GM12801 (cell line): ENCODE measurements around the gene SETSIP.

Source experiments
- TF ChIP-seq, protein P1 (sequence below): IDR thresholded peaks from one replicate; pipeline ENCODE4 v1.5.1; 2011; ENCODE audit warnings: control low read depth; ENCODE audit not compliant: insufficient read length; ENCODE audit errors: extremely low read depth

The SETSIP gene

GRCh38 chr1:92095874-92096273 is 20.7 kb upstream of the SETSIP start:
- TF ChIP-seq, protein P1, sequence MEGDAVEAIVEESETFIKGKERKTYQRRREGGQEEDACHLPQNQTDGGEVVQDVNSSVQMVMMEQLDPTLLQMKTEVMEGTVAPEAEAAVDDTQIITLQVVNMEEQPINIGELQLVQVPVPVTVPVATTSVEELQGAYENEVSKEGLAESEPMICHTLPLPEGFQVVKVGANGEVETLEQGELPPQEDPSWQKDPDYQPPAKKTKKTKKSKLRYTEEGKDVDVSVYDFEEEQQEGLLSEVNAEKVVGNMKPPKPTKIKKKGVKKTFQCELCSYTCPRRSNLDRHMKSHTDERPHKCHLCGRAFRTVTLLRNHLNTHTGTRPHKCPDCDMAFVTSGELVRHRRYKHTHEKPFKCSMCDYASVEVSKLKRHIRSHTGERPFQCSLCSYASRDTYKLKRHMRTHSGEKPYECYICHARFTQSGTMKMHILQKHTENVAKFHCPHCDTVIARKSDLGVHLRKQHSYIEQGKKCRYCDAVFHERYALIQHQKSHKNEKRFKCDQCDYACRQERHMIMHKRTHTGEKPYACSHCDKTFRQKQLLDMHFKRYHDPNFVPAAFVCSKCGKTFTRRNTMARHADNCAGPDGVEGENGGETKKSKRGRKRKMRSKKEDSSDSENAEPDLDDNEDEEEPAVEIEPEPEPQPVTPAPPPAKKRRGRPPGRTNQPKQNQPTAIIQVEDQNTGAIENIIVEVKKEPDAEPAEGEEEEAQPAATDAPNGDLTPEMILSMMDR: no peak

DNA sequence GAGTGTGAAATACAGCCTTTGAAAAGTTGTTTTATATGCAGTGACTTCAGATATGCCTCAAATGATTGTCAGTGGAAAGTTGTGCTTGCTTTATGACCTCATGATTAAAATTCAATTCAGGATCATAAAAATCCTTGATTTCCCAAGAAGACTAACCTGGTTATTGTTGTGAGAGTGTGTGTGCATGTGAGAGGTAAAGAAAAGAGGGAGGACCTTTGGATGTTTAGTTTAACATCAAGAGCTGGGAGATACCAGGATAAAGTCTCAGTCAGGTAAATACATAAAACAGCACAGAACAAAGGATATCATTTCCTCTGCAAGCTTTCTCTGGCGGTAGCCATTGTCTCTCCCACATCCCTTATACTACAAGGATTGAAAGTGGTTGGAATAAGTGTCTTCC is 19.4 kb upstream of the SETSIP start:
- TF ChIP-seq, protein P1: no peak

DNA sequence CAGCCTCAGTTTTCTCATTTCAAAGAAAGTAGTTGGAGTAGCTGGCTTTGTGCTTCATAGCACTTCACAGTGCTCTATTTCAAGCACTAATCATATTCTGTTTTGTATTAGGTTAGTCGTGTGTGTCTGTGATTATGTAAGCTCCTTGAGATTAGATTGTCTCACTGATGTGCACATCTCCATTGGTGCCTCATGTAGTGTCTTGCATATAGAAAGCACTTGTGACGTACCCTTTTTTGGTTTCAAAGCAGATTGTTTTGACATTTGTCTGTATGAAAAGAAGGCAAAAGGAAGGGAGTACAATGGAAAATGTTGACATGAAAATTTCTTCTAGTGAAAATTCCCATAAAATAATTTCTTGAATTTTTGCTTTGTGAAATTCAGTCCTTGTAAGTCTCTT is 18.9 kb upstream of the SETSIP start:
- TF ChIP-seq, protein P1: no peak

DNA sequence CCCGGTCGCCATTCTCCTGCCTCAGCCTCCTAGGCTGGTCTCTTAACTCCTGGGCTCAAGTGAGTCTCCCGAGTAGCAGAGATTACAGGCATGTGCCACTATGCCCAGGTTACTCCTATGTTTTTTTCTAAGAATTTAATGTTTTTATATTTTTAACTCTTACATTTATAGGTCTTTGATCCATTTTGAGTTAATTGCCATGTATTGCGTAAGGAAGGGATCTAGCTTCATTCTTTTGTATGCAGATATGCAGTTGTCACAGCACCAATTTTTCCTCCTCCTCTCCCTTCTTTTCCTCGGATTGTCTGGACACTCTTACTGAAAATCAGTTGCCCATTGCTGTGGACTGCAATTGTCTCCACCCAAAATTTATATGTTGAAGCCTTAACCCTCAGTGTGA is 16.4 kb upstream of the SETSIP start:
- TF ChIP-seq, protein P1: no peak

GRCh38 chr1:92087542-92087941 is 12.3 kb upstream of the SETSIP start:
- TF ChIP-seq, protein P1: no peak

DNA sequence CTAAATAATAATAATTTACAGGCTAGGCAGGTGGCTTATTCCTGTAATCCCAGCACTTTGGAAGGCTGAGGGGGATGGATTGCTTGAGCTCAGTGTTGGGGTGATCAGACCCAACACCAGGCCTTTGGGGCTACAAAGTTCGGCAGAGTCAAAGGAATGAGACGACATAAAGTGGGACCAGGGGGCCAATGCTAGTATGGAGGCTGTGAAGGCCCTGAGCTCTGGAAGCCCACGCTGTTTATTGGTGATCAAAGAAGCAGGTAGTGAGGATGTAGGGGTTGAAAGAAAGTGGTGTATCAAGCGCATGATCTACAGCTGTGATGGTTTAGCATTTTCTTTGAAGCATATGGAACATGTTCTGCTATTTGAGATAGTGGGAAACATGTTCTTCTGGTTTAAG is 10.5 kb upstream of the SETSIP start:
- TF ChIP-seq, protein P1: no peak

DNA sequence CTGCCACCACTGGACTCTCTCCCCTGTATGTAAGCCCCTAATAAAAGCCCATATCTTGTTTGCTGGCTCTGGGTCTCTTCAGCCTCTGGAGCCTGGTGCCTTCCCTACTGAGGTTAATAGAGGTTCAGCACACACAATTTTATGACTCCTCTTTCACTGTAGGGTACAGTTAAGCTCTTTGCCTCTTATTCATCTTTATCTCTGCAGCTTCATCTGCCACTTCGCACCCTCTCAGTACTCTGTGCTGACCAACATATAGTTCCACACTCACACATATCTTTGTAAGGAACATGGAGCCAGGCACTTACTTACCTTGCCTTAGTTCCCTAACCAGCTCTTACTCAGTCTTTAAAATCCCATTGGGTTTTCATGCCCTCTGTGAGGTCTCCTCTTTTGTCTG is 9.4 kb upstream of the SETSIP start:
- TF ChIP-seq, protein P1: no peak

GRCh38 chr1:92081031-92081430 is 5.8 kb upstream of the SETSIP start:
- TF ChIP-seq, protein P1: no peak
